ENCODE measurements around the gene DNAJC22. TPM values are rescaled to one million over a fixed set of nuclear protein-coding genes. Genes with fewer than 3 reads are reported as not detected.

DNAJC22 gene
- polyA plus RNA-seq, 1 donor from 2014 or later, result 0.54 TPM

GRCh38 chr12:49357103-49357678 is 10.5 kb downstream of the DNAJC22 start:
- peaks cover 4% of the 10 kb centered on the region for H3K27me3 ChIP-seq (ENCODE audit: insufficient read depth, low read depth, low read length)
- H2AFZ ChIP-seq (ENCODE audit: low read depth, low read length), result no peak overlapping the region
- no peak overlapping the region for H3K4me3 ChIP-seq (ENCODE audit: low read length)
- TF ChIP-seq CTCF (IDR thresholded peaks at IDR 0.05; ENCODE audit: poor library complexity, severe bottlenecking), result peak; percentile 44
- peak; percentile 16 for TF ChIP-seq RAD21 (conservative IDR thresholded peaks at IDR 0.05)
- no peak for TF ChIP-seq REST (IDR thresholded peaks at IDR 0.05; ENCODE audit: borderline replicate concordance)
- H3K27ac ChIP-seq (ENCODE audit: low read length), result no peak overlapping the region
- no peak overlapping the region for H3K4me2 ChIP-seq (ENCODE audit: low read length)
- H3F3A ChIP-seq (ENCODE audit: insufficient read depth, low read length, poor library complexity, severe bottlenecking), result no peaks in the 10 kb centered on the region
- no peaks in the 10 kb centered on the region for H3K79me2 ChIP-seq (replicated peaks; ENCODE audit: insufficient read depth, low read length)
- H4K20me1 ChIP-seq (ENCODE audit: insufficient read depth), result no peaks in the 10 kb centered on the region
- H3K9me3 ChIP-seq (ENCODE audit: low read length), result no peaks in the 10 kb centered on the region
- no peak overlapping the region for H3K9ac ChIP-seq (ENCODE audit: low read length)
- H3K9me2 ChIP-seq (ENCODE audit: insufficient read depth, low read length), result no peaks in the 10 kb centered on the region
- H3K36me3 ChIP-seq (ENCODE audit: insufficient read depth, low read length), result no peaks in the 10 kb centered on the region

- no peaks in the 10 kb centered on the region for H3K27me3 ChIP-seq (ENCODE audit: insufficient read depth, low read depth, low read length)
- no peak overlapping the region for H3K27ac ChIP-seq (ENCODE audit: low read length)
- H2AFZ ChIP-seq (ENCODE audit: low read depth, low read length), result no peak overlapping the region
- H3K79me2 ChIP-seq (replicated peaks; ENCODE audit: insufficient read depth, low read length), result no peaks in the 10 kb centered on the region
- H3K9ac ChIP-seq (ENCODE audit: low read length), result no peak overlapping the region
- H3K36me3 ChIP-seq (ENCODE audit: insufficient read depth, low read length), result no peaks in the 10 kb centered on the region
- no peaks in the 10 kb centered on the region for H4K20me1 ChIP-seq (ENCODE audit: insufficient read depth)
- no peaks in the 10 kb centered on the region for H3K9me3 ChIP-seq (ENCODE audit: low read length)
- H3K4me3 ChIP-seq (ENCODE audit: low read length), result no peak overlapping the region
- TF ChIP-seq POLR2AphosphoS5 (IDR thresholded peaks at IDR 0.05), result no peak
- TF ChIP-seq REST (IDR thresholded peaks at IDR 0.05; ENCODE audit: borderline replicate concordance), result no peak
- no peak for TF ChIP-seq TAF1 (IDR thresholded peaks at IDR 0.05; ENCODE audit: low read depth)
- no peak for TF ChIP-seq MXI1 (conservative IDR thresholded peaks at IDR 0.05; ENCODE audit: poor library complexity, severe bottlenecking)
- peak; percentile 85 for TF ChIP-seq SMC3 (conservative IDR thresholded peaks at IDR 0.05; ENCODE audit: poor library complexity)
- TF ChIP-seq EZH2 (IDR thresholded peaks at IDR 0.05; ENCODE audit: borderline replicate concordance, insufficient read depth, low read length, poor library complexity, severe bottlenecking), result no peak
- peak; percentile 84 for TF ChIP-seq RAD21 (conservative IDR thresholded peaks at IDR 0.05)
- peak; percentile 83 for TF ChIP-seq CTCF (IDR thresholded peaks at IDR 0.05; ENCODE audit: poor library complexity, severe bottlenecking)
- TF ChIP-seq EP300 (conservative IDR thresholded peaks at IDR 0.05; ENCODE audit: poor library complexity, severe bottlenecking), result no peak
- no peaks in the 10 kb centered on the region for H3K9me2 ChIP-seq (ENCODE audit: insufficient read depth, low read length)
- H3K4me2 ChIP-seq (ENCODE audit: low read length), result no peak overlapping the region
- no peaks in the 10 kb centered on the region for H3F3A ChIP-seq (ENCODE audit: insufficient read depth, low read length, poor library complexity, severe bottlenecking)
These were observed 11.9 kb downstream of the DNAJC22 start for GRCh38 chr12:49358483-49359141.
